HG02623 (cell line): Measurements from ENCODE around the gene COG4.
"Not testable (repeated sequence)": the region's sequence is repeated elsewhere in the genome, so short reads cannot be mapped to it uniquely, and the experiment has no call there.

ENCODE experiments used
- ATAC-seq: cut with Tn5 transposase; IDR thresholded peaks from one replicate; pipeline ENCODE4 v1.9.1; 2021; ENCODE audit warnings: moderate library complexity; ENCODE audit not compliant: unreplicated experiment

The COG4 gene

DNA sequence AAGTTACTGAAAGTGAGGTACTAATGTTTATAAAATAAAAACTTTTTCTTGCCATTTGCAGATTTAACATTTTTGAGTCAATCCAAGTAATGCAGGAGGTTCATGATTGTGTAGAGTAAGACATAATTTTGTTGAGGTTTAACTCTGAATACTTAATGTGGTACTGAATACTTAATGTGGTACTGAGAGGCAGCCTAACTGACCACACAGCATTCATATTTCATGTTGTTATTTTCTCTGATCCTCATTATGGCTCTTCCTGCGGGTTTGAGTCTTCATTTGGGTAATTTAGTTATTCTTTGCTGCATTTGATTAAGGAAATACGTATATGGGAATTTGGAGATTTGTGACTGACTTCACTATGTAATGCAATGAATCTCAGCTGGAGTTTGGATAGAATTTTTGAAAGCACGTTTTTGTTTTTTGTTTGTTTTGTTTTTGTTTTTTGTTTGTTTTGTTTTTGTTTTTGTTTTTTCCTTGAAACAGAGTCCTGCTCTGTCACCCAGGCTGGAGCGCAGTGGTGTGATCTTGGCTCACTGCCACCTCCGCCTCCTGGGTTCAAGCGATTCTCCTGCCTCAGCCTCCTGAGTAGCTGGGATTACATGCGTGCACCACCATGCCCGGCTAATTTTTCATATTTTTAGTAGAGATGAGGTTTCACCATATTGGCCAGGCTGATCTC, 4.1 kb upstream of the COG4 start:
- ATAC-seq = no peak

DNA sequence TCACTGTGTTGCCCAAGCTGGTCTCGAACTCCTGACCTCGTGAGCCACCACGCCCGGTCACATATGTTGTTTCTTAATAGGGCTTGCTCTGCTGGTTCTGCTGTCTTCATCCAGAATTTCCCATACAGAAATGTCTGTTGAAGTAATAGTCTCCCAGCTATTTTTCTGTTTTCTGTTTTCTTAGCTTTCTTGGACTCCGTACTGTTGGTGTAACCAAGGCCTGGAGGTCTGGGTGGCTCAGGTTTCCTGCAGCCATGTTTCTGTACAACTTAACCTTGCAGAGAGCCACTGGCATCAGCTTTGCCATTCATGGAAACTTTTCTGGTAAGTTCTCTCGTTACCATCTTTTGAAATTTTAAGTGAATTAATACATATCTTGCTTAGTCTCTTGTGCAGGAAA, 3.0 kb upstream of the COG4 start:
- ATAC-seq = no peak

DNA sequence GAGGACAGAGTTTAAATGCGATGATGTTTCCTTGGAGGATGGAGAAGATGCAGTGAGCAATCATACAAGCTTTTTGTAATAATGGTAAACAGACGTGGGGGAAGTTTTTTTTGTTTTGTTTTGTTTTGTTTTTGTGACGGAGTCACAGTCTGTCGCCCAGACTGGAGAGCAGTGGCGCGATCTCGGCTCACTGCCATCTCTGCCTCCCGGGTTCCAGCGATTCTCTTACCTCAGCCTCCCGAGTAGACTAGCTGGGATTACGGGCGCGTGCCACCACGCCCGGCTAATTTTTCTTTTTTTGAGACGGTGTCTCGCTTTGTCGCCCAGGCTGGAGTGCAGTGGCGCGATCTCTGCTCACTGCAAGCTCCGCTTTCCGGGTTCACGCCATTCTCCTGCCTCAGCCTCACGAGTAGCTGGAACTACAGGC, 1.1 kb upstream of the COG4 start:
- ATAC-seq = not testable (repeated sequence)

DNA sequence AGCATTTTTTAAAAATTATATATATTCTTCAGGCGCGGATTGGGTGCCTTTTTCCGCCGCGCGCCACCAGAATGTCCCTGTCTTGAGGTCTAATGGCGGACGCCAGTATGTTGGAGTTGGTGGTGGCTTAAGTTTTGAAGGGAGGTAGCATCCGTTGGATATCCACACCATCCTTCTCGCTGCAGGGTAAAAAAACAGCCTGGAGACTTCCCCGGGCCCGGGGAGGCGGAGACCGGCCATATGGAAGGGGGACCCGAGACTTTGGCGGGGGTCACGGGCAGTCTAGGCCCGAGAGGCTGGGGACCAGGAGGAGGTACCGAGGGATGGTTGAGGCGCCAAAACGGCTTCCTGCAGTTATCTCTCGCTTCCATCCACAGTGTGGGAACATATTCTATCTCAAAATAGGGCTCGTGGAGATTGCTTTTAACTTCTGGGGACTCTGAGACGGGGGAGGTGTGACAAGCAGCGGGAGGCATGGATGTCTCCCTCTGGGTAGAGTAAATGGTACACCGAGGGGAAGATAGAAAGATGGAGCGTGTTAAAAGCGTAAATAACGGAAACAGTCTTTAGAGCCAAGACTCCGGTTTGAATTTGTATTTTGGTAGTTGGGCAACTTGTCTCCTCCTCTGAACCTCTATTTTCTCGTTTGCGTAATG, 517 bp upstream of the COG4 start, which contains the start of gene SF3B3:
Gene SF3B3 (plus strand): TSS at position 74 of the 656 bp plus-strand sequence. CDS start 2,841 bp downstream, outside the sequence.
- no peak for ATAC-seq

DNA sequence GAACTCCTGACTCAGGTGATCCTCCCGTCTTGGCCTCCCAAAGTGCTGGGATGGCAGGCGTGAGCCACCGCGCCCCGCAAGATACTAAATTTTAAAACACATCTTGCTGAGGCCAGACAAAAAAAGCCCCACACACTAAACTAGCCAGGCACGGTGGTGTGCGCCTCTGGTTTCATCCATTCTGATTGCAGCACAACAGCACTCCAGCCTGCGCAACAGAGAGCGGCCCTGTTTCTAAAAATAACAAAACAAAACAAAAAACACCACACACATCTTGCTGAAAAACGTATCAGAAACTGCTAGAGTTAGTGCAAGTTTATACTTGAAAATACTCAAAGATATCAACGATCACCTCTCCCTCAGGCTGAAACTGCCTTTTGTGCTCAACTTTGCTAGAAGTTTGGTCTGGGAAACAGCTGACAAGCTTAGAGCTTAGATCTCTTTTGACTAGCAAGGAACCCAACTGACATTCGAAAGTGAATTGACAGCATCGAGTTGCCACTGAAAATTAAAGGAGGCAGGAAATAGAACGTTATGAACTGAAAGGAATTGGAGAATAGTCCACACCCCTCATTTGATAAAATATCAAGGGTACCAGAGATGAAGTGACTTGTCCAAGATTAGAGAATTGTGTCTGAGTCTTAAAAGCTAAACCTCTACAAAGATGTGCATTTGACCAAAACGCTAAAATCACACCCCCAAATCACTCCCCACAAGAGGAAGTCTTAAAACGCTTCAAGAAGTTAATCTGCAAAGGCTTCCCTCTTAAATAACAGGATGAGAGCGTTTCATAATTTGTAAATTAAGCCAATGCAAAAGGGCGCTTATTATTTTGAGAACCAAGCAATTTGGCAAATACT, 908 bp downstream of the COG4 start:
- no peak for ATAC-seq

DNA sequence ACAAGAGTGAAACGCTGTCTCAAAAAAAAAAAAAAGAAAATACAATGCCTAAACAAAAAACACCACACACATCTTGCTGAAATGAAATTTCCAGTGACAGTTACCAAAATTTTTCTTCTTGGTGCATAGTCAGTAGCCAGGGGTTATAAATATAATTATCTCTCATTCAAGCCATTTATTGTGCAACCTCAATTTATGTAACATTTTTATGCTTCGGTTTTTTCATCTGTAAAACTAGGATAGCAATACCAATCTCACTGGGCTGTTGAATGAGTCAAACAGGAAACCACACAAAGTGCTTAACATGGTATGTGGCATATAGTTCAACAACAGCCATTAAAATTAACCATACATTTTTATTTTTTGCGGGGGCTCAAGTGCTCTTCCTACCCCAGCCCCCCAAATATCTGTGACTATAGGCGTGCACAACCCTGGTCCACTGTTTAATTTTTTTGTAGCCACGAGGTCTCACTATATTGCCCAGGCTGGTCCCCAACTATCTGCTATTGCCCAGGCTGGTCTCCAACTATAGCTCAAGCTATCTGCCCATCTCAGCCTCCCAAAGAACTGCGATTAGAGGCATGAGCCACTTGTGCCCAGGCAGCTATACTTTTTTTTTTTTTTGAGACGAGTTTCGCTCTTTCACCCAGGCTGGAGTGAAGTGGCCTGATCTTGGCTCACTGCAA, 2.6 kb downstream of the COG4 start:
- ATAC-seq = no peak

DNA sequence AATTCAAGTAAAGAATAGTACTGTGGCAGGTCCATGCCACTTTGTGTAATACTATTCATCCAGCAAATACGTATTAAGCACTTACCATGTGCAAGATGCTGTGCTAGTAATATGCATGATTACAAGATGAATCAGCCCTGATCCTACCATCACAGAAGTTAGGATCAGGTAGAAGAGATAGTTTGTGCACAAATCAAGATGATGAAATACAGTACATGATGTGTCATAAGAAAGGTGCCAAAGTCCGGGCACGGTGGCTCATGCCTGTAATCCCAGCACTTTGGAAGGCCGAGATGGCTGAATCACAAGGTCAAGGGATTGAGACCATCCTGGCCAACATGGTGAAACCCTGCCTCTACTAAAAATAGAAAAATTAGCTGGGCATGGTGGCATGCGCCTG, 10.9 kb downstream of the COG4 start:
- no peak for ATAC-seq

DNA sequence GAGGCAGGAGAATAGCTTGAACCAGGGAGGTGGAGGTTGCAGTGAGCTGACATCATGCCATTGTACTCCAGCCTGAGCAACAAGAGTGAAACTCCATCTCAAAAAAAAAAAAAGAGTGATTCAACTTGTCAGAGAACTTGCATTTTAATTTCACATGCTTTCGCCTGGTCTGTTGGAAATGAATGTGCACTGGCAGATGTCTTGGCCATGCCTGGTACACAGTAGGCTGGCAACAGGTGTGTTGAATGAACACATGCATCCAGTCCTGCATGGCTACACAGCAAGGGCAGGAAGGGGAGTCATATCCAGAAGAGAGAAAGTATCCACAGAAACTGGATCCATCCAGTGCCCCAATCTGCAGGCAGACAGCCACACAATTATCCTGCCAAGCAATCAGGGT, 11.5 kb downstream of the COG4 start:
- no peak for ATAC-seq

DNA sequence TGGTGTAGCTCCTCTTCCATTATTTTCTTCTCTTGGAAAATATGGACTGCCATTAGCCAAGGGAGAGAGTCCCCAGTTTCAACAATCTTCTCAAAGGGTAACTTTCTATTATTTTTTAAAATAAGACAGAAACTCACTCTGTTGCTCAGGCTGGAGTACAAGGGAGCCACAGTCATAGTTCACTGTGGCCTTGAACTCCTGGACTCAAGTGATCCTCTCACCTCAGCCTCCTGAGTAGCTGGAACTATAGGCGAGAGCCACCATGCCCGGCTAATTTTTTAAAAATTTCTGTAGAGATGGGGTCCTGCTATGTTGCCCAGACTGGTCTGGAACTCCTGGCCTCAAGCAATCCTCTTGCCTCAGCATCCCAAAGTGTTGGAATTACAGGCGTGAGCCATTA, 13.1 kb downstream of the COG4 start:
- ATAC-seq = no peak

DNA sequence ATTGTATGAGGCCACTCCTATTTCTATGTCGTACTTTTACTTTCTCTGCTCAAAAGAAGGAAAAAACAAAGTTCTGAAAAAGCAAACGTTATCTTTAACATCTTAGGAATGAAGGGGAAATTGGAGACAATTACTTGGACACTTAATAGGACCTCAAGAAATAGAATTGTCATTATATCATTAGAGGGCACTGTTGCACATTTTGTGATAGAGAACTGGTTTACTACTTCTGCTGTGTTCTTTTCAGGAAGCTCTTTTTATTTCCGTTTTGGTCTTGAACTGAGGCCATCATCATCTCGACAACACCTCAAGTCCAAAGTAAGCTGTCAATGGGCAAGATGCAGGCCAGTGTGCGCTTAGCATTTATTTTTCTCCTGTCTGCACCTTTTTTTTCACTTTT, 14.6 kb downstream of the COG4 start:
- no peak for ATAC-seq

DNA sequence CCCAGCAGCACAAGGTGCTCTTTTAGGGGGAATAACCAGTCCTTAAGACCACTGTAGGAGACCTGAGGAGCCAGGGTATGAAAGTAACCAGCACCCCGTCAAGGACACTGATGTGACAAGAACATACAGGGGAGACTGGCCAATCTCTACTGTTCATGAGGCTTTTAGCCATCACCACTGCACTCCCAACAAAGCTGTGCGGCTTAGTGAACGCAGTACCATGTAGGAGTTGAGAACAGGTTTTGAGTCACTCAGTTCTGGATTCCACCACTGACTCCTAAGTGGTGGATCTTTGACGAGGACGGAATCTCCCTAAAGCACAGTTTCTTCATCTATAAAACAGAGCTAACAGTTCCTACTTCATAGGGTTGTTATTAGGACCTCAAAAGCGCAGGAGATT, 26.8 kb downstream of the COG4 start:
- ATAC-seq = no peak

DNA sequence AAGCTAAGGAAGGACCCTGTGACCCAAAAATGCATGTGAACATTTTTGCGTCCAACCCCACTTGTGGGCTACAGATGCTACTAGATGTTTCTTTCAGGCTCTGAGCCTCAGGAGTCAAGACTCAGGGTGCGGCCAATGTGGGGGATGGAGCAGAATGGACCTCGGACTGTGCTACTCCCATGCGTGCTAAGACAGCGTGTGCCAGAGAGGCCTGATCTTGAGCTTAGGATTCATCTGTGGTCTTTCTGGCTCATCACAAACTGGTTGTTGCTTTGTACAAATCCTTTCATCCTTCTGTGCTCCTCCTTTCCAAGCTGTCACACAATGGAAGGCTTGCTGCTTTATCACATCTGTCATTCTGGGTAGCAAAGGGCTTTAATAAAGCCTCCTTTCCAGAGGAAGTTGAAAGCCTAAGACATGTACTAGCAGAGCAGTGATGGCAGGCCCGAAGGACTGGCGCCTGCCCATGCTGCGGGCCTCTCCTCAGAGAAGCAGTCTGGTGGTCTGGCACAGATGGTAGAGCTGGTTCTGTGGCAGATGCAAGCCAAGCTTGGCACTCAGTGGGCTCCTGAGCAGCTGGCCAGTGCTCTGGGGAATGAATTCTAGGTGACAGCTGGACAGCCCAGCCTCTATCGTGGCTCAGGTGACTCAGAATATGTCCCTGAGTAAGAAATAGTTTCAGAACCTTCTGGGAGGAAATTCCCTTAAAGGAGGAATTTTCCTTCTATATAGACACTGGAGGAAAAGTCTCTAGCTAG, 27.8 kb downstream of the COG4 start:
- ATAC-seq = no peak

DNA sequence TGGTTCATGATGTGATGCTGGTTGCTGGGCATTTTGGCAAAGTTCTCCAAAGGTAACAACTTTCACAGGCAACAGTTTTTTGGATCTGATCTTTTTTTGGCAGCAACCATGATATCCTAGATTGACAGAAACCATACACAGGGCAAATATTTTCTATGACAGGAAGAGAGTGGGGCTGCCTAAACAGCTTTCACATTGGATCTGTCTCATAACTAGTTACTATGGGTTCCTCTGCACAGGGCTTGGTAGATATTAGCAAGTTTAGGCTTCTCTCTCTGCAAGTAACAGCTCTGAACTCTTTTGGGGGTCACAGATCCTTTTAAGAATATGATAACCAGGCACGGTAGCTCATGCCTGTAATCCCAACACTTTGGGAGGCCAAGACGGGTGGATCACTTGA, 28.6 kb downstream of the COG4 start:
- no peak for ATAC-seq

DNA sequence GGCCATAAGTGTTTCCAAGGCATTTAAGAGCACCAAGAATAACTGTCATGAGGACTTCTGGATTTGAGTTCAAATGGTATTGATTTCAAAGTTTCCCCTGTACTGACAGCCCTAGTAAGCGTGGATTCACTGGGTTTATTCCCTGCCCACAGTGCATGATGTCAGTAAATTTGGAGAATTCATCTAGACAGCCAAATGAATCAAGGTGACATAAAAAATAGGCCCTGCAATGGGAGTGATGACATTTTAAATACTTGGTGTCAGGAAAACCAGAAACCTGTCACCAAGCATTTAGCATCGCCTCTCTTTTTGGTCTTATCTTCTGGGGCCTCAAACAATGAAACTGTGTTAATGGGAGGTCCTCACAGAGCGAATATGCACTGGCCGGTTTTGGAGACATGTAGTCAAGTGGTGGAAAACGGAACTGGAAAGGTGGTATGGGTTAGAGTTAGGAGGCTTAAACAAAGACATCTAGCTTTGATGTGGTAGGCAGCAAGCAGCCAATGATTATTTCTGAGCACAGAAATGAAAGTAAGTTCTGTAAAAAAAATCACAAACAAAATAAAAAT, 29.1 kb downstream of the COG4 start:
- ATAC-seq = no peak

DNA sequence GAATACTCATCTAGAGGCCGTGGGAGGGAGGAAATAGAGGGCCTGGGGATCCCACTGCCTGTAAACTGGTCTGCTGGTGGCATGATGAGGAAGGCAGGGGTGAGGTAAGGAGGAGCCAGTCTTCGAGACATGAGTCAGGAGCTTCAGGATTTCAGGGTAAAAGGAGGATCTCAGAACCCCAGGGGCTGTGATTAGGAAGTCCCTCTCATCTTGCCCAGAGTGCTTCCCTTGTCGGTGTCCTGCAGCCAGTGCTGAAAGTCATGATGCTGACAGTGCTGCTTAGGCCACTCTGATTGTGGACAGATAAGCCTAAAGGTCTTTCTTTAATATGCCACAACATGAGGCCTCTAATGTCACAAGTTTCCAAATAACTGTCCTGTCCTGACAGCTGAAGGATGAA, 29.6 kb downstream of the COG4 start:
- no peak for ATAC-seq

DNA sequence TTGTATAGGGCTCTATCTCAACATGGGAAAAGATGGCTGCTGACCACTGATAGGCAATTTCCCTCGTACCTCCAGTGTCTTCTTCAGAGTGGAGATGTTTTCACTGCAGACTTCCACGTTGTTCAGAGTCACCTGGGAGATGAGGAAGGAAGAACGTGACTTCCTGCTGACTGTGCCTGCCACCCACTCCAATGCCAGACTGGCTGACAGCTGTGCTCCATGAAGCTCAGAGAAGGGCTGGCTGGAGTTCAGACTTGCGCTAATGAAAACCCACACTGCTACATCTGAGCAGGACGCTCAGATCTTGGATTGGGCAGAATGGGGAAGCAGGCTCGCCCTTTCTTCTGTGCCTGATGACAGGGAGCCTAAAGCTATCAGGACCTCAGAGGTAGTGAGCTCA, 33.1 kb downstream of the COG4 start:
- no peak for ATAC-seq

DNA sequence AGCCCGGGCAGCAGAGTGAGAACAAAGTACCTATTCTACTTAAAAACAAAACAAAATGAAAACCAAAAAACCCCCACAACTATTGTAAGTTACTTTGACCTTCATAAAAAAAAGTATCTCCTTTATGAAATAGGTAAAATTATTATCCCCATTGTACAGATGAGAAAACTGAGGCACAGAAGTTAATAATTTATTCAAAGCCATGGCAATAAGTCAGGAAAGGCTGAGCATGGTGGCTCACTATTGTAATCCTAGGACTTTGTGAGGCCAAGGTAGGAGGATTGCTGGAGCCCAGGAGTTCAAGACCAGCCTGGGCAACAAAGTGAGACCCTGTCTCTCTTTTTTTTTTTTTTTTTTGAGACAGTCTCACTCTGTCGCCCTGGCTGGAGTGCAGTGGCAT, 38.5 kb downstream of the COG4 start:
- ATAC-seq = no peak

DNA sequence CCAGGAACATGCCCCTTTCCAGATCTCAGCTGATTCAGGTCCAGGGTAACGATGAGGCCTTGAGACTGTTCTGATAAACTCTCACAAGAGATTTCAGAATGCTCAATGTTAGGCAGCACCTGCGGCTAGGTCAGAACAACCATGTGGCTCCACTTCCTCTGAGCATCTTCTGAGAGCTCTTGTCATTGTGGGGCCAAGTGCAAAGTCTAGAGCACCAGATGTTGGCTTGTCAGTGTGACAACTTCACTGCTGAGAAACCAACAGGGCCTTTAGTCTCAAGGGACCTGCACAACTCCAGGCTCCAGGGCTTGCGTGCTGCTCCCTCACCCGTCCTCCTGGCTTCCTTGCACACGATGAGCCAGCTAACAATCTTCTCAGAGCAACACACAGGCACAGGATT, 39.9 kb downstream of the COG4 start:
- ATAC-seq = no peak

DNA sequence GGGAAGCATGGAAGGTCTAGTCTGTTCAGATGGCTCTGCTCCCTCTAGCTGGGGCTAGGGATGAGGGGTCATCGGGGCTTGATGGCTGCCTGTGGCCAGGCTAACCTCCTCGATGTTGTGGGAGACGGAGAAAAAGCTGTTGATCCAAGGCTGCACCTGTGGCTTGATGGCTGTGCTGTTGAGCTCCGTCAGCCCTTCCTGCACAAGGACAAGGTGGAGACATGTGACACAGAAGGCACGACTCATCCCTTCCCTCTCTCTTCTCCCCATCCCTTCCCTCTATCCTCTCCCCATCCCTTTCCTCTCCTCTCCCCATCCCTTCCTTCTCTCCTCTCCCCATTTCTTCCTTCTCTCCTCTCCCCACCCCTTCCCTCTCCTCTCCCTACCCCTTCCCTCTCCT, 40.7 kb downstream of the COG4 start:
- no peak for ATAC-seq

DNA sequence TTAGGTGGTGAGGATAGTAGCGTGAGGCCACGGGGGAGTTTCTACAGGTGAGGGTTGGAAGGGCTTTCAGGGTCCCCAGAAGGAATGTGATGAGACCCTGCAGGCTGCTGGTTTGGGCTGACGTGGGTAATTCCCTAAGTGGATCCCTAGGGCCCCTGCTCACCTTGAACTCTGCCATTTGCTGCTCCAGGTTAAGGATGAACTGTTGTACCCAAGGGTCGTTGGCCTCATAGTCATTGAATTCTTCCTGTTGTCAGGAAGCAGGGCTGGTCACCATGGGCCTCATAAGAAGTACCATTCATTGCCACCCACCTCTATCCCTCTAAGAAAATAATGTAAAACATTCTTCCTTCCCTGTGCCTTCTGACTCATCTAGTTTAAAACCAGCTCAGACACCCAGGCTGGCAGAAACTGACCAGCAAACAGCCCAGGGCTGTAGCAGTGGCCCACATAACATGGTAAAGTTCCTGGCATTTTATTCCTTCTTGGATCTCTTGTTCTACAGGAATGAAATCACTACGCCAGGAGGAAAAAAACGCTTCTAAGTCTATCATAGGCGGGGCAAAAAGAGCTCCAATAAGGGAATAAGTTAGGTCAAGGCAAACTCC, 41.3 kb downstream of the COG4 start:
- ATAC-seq = no peak
